OCI-LY7 (cell line): ENCODE measurements around the gene PARVG. TPM values are rescaled to one million over a fixed set of nuclear protein-coding genes. Genes with fewer than 3 reads are reported as not detected.

ENCODE experiments used
- BruUV-seq: library from RNA; stranded (reverse); fragments of 400-500 nt; replicated peaks from 2 replicates; lab custom pipeline; 2021; lab: Mats Ljungman, UMichigan
- CTCF ChIA-PET: fragments of 300-600 bp; sonication (Branson Sonifier 250); formaldehyde crosslinking; loops from one replicate; lab custom pipeline; 2022; ENCODE audit warnings: antibody characterized with exemption; ENCODE audit not compliant: unreplicated experiment; lab: Charles Lee
- POLR2A ChIA-PET: fragments of 300-600 bp; sonication (Branson Sonifier 250); formaldehyde crosslinking; loops from one replicate; lab custom pipeline; 2022; ENCODE audit warnings: antibody characterized with exemption; lab: Charles Lee
- DNase-seq: peaks from one replicate; pipeline ENCODE4 v3.0.0-alpha.2; 2015; ENCODE audit warnings: low spot score
- H2AFZ ChIP-seq: fragments of 200-600 bp; sonication (generic), shearing (Covaris generic); 2 replicates; pipeline ENCODE4 v1.6.1; 2014; ENCODE audit warnings: mild to moderate bottlenecking, antibody characterized with exemption, low read length, moderate library complexity
- H3K27ac ChIP-seq: fragments of 200-600 bp; sonication (generic); 2 replicates; pipeline ENCODE4 v1.5.1; 2014; ENCODE audit warnings: mixed run types, low read depth, mild to moderate bottlenecking, moderate library complexity, low read length, inconsistent platforms; ENCODE audit not compliant: poor library complexity, severe bottlenecking
- H3K36me3 ChIP-seq: fragments of 200-600 bp; sonication (generic); 2 replicates; pipeline ENCODE4 v1.6.1; 2014; ENCODE audit warnings: mild to moderate bottlenecking, antibody characterized with exemption, low read length, moderate library complexity, mixed read lengths; ENCODE audit not compliant: insufficient read depth
- H3K4me1 ChIP-seq: fragments of 200-600 bp; sonication (generic); 2 replicates; pipeline ENCODE4 v1.5.1; 2014; ENCODE audit warnings: mild to moderate bottlenecking, low read length; ENCODE audit not compliant: insufficient read depth, poor library complexity, severe bottlenecking
- H3K4me2 ChIP-seq: fragments of 200-600 bp; sonication (generic); 2 replicates; pipeline ENCODE4 v1.6.1; 2014; ENCODE audit warnings: mild to moderate bottlenecking, low read length
- H3K4me3 ChIP-seq: fragments of 200-600 bp; sonication (generic); 2 replicates; pipeline ENCODE4 v1.5.1; 2014; ENCODE audit warnings: mild to moderate bottlenecking, low read depth, low read length; ENCODE audit not compliant: poor library complexity, severe bottlenecking
- H3K79me2 ChIP-seq: fragments of 200-600 bp; sonication (generic); 2 replicates; pipeline ENCODE4 v1.6.1; 2016; ENCODE audit warnings: low read depth, mild to moderate bottlenecking, low read length, moderate library complexity, mixed read lengths; ENCODE audit not compliant: insufficient read depth
- H3K9me2 ChIP-seq: fragments of 200-600 bp; sonication (generic); 2 replicates; pipeline ENCODE4 v1.6.1; 2016; ENCODE audit warnings: mild to moderate bottlenecking, low read length, mixed read lengths; ENCODE audit not compliant: insufficient read depth
- H3K9me3 ChIP-seq: fragments of 200-600 bp; sonication (generic); 2 replicates; pipeline ENCODE4 v1.6.1; 2014; ENCODE audit warnings: mild to moderate bottlenecking, mixed run types, low read length, mixed read lengths
- H4K20me1 ChIP-seq: fragments of 200-600 bp; sonication (generic); 2 replicates; pipeline ENCODE4 v1.6.1; 2014; ENCODE audit warnings: mild to moderate bottlenecking, antibody characterized with exemption, low read length, moderate library complexity, mixed read lengths; ENCODE audit not compliant: insufficient read depth
- EZH2phosphoT487 ChIP-seq: fragments of 200-600 bp; sonication (generic); IDR thresholded peaks from 2 replicates; pipeline ENCODE4 v1.6.1; 2018; ENCODE audit warnings: low read depth, borderline replicate concordance, mild to moderate bottlenecking, mixed run types, antibody characterized with exemption, low read length, moderate library complexity, mixed read lengths
- intact Hi-C: fragments of 100-400 bp; cut with micrococcal nuclease; formaldehyde crosslinking; loops from one replicate; pipeline ENCODE4 v1.10.0; 2022; ENCODE audit not compliant: unreplicated experiment
- total RNA-seq, 2 experiments: library from RNA; depleted of rRNA in 1 of 2; stranded (reverse); fragments of >200 nt in 1 of 2; shearing (Covaris generic) in 1 of 2; gene quantifications; 2 replicates each; pipeline ENCODE4 v1.2.3, GENCODE V29; 2014 to 2022
- TF ChIP-seq, protein P1 (sequence below): fragments of 200-600 bp; sonication (generic); conservative IDR thresholded peaks from 2 replicates; pipeline ENCODE4 v1.5.1; 2014; ENCODE audit warnings: mild to moderate bottlenecking, antibody characterized with exemption, low read length, moderate library complexity, mixed read lengths

The PARVG gene
- total RNA-seq, 2 experiments from 2014 or later, result 0.85 to 7.7 TPM

GRCh38 chr22:44200855-44201550 is 20.3 kb downstream of the PARVG start:
- H3K79me2 ChIP-seq, result no peaks in the 10 kb centered on the region
- no peaks in the 10 kb centered on the region for H3K9me3 ChIP-seq
- ChIA-PET CTCF (no interaction called here), POLR2A (no interaction called here)
- peaks cover 17% of the 10 kb centered on the region for H3K4me1 ChIP-seq
- H3K27ac ChIP-seq, result no peak overlapping the region
- TF ChIP-seq, protein P1, sequence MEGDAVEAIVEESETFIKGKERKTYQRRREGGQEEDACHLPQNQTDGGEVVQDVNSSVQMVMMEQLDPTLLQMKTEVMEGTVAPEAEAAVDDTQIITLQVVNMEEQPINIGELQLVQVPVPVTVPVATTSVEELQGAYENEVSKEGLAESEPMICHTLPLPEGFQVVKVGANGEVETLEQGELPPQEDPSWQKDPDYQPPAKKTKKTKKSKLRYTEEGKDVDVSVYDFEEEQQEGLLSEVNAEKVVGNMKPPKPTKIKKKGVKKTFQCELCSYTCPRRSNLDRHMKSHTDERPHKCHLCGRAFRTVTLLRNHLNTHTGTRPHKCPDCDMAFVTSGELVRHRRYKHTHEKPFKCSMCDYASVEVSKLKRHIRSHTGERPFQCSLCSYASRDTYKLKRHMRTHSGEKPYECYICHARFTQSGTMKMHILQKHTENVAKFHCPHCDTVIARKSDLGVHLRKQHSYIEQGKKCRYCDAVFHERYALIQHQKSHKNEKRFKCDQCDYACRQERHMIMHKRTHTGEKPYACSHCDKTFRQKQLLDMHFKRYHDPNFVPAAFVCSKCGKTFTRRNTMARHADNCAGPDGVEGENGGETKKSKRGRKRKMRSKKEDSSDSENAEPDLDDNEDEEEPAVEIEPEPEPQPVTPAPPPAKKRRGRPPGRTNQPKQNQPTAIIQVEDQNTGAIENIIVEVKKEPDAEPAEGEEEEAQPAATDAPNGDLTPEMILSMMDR, result no peak
- no peak for TF ChIP-seq EZH2phosphoT487
- no peak for DNase-seq
- H2AFZ ChIP-seq, result no peak overlapping the region
- no peak overlapping the region for H3K4me2 ChIP-seq
- intact Hi-C loops, result no loop called here
- H3K36me3 ChIP-seq, result no peaks in the 10 kb centered on the region
- H3K9me2 ChIP-seq, result no peaks in the 10 kb centered on the region
- H4K20me1 ChIP-seq, result no peaks in the 10 kb centered on the region
- H3K4me3 ChIP-seq, result no peak overlapping the region
- no TSS peak for BruUV-seq

DNA sequence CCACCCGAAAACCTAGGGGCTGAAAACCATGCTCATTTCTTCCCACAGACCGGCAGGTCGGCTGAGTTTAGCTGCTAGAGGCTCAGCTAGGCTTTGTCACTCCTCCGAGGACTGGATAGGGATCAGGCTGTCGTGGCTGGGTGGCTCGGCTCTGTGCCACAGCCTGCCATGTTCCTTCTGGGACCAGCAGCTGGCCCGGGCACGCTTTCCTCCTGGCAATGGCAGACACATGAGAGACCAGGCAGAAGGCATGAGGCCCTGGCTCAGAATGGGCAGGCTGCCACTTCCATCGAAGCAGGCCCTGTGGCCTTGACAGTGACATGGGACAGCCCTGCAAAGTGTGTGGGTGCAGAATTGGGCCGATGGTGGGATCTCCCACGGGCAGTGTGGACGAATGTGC is 20.9 kb downstream of the PARVG start:
- BruUV-seq, result no TSS peak
- ChIA-PET CTCF (no interaction called here), POLR2A (no interaction called here)
- H3K4me2 ChIP-seq, result no peak overlapping the region
- no peaks in the 10 kb centered on the region for H4K20me1 ChIP-seq
- H3K9me3 ChIP-seq, result no peaks in the 10 kb centered on the region
- TF ChIP-seq, protein P1, result no peak
- no peak for TF ChIP-seq EZH2phosphoT487
- H3K4me3 ChIP-seq, result no peak overlapping the region
- no peaks in the 10 kb centered on the region for H3K9me2 ChIP-seq
- no peak overlapping the region for H2AFZ ChIP-seq
- DNase-seq, result no peak
- H3K27ac ChIP-seq, result no peak overlapping the region
- intact Hi-C loops, result no loop called here
- peaks cover 17% of the 10 kb centered on the region for H3K4me1 ChIP-seq
- H3K36me3 ChIP-seq, result no peaks in the 10 kb centered on the region
- no peaks in the 10 kb centered on the region for H3K79me2 ChIP-seq

- H3K36me3 ChIP-seq, result no peaks in the 10 kb centered on the region
Observed at GRCh38 chr22:44202261-44202789, 21.6 kb downstream of the PARVG start.

More at GRCh38 chr22:44202261-44202789, 21.6 kb downstream of the PARVG start:
- H3K9me3 ChIP-seq, result no peaks in the 10 kb centered on the region
- ChIA-PET POLR2A (interaction anchor here (0.6 kb wide), 1 partner anchor 244 kb away, joined by 3 read pairs; no protein-coding TSS in a partner anchor), CTCF (no interaction called here)
- no peak overlapping the region for H2AFZ ChIP-seq
- no peak for DNase-seq
- no peak overlapping the region for H3K4me3 ChIP-seq
- no TSS peak for BruUV-seq
- intact Hi-C loops, result no loop called here
- no peak overlapping the region for H3K4me2 ChIP-seq
- no peak overlapping the region for H3K27ac ChIP-seq
- no peaks in the 10 kb centered on the region for H3K79me2 ChIP-seq
- no peaks in the 10 kb centered on the region for H3K9me2 ChIP-seq
- TF ChIP-seq, protein P1, result no peak
- no peak for TF ChIP-seq EZH2phosphoT487
- no peaks in the 10 kb centered on the region for H4K20me1 ChIP-seq
- peaks cover 17% of the 10 kb centered on the region for H3K4me1 ChIP-seq
